HG03135 (cell line): ENCODE data around the gene GTF3A.
A peak's percentile ranks its signal among the peaks of the same experiment; 100 is the strongest.

Experiments used
- ATAC-seq: cut with Tn5 transposase; IDR thresholded peaks from one replicate; pipeline ENCODE4 v1.9.1; 2021; ENCODE audit warnings: mild to moderate bottlenecking, moderate library complexity; ENCODE audit not compliant: unreplicated experiment

Gene GTF3A

DNA sequence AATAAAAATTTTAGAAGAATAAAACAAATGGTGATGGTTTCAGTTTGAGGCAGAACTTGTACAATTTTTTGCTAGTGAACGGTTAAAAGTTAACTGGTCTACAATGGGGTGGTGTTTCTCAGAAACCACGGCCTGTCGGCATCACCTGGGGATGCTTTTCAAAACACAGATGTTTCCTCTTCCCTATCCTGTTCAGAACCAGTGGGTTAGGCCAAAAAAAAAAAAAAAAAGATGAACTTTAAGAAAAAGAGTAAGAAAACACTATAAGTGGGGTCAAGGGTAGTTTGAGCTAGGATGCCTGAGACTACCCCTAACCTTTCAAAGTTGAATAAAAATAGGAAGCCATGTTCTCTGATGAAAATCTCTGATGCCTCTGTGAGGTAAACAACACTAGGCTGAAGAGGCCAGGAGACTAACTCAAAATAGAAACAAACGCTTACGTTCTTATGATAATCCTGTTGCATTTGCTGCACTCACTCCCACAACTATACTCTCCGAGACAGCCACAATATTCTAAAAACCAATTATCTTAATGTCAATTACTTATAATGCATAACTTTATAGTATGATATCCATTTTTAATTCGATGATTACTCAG lies 22.7 kb downstream of the GTF3A start:
- no peak for ATAC-seq

DNA sequence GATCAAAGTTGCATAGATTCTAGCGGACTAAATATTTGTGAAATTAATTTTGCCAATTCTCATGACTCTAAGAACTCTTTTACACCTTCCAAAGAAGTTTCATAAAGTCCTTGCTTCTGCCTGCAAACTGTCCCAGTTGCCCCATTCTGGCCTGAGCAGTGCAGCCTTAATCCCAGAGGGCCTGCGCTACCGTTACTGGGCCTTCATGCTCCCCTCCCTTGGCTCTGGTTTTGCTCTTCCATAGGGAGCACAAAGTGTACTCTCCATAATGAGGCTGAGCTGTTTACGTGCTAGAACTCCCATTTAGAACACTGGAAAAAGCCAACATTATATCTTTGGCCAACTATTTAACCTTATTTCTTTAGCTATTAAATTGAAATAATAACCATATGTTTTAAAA lies 23.9 kb downstream of the GTF3A start:
- no peak for ATAC-seq

DNA sequence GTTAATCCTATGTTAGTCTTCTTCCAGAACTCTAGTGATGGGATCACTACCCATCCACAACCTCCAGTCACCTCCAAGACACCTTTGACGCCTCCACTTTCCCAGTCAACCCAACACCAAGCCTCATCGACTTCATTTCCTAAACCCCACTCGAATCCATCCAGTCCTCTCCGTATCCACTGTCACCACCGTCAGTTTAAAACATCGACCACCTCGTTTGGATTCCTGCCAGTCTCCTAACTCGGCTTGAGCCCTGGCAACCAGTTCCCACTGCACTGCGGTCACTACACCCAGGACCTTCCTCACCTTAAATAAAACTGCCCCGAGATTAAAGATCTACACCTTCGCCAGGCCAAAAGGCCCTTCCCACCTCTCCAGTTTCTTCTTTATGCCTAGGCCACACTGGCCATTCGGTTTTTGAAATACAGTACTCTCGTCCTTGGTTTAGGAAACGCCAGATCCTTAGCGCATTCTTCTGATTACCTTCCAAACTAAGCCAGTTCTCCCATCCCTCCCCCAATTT lies 24.7 kb downstream of the GTF3A start:
- ATAC-seq = no peak

DNA sequence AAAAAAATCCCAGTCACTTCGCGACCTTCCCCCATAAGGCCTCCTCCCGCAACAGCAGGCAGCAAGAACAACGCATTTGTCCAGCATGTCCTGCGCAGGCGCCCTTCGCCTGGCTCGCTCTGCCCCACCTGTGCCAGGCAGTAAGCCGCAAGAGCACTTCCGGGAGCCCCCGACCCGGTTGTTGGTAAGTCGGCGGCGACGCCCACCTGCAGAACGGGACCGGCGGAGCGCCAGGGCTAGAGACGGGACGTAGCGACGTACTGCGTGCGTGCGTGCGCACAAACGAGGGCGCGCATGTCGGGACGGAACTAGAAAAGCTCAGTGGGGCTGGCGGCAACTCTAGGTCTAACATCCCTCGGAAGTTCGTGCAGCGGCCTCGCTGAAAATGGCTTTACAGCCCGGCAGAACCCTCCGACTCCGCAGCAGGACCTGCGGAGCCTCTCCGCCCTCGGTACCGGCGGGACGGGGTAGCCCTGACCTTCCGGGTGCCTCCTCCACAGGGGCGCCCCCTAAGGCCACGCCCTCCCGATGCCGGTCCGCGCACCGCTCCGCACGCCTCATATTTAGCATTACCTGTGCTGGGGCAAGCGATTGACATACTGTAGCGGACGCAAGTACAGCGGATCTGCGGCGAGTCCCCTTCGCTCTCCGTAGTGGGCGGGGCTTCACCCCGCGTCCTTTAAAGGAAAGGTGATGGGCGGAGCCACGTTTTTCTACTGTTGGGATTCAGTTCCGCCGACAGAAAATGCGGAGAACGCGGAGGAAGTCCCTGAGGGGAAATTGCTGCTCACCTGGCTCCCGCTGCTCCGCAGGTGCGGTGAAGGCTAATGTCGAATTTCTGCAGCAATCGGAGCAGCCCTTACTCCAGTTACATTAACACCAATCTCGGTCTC lies 25.8 kb downstream of the GTF3A start, which contains the start of gene MTIF3:
Gene MTIF3, minus strand, starts transcription at position 629 of the 893 bp plus-strand sequence. CDS start 10,116 bp downstream, outside the sequence.
- ATAC-seq = peak; percentile 84

DNA sequence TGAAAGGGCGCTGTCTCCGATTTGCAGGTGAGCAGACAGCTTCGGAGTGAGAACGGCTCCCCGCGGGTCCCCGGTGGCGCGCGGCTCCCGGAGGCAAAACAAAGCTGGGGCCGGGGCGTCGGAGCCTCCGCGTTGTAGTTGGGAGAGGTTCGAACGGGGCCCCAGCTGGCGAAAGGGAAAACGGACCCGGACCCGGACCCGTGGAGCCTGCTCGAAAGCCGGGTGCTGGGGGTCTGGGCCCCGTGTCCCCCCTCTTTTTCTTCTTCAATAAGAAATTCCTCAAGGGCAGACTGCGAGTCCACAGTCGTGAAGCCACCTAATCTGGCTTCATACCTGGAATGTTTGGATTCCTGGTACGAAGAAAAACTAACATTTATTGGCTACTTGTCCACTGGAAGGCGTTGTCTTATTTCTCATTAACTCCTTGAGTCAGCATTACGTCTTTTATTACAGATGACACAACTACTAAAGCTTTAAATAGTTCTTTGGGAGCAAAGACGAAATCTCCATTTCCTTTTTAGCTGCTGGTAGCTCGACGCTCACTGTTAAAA lies 26.6 kb downstream of the GTF3A start:
- ATAC-seq = no peak

DNA sequence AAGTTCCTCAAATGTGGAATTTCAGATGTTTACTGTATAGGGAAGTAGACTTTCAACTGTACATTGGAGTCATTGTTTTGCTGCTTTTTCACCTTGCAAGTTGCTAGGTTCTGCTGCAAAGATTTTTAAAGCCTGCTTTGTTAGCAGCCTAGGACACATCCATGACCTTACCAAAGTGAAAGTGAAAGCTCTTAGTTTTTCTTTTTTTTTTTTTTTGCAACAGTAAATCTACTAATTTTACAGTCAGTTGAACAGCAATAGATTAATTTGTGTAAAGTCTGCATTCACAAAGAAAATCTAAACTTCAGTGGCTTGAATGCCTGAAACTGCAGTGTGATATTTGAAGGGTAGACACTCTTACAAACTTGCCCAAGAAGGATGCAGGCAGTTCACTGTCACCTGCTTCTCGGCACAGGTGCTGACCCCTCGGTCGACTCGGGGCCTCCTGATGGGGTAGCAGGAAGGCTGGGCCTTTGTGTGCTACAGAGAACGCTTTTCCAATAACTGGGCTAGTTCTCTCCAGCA lies 31.0 kb downstream of the GTF3A start:
- no peak for ATAC-seq

DNA sequence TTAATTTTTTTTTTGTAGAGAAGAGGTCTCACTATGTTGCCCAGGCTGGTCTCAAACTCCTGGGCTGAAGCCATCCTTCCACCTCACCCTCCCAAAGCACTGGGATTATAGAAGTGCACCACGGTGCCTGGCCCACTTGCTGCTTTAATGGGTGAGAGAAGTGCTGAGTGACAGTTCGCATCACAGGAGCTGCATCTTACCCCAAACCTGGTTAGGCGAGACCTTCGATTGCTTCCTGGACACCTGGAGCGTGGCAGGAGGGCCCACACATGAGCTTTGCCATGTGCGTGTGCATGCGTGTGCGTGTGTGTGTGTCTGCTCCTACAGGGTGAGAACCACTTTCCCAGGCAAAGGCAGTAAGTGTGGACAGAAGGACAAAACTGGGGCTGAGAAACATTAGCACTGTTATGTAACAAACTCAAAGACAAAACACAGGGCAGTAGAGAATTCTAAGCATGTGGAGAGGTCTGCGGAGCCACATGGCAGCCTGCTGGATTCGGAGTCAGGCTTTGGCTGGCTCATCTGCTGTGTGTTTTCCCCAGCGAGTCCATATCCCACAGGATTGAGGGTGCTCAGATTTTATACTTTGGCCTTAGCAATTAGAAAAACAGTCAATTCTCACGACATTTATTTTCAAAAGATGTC lies 37.6 kb downstream of the GTF3A start:
- no peak for ATAC-seq

DNA sequence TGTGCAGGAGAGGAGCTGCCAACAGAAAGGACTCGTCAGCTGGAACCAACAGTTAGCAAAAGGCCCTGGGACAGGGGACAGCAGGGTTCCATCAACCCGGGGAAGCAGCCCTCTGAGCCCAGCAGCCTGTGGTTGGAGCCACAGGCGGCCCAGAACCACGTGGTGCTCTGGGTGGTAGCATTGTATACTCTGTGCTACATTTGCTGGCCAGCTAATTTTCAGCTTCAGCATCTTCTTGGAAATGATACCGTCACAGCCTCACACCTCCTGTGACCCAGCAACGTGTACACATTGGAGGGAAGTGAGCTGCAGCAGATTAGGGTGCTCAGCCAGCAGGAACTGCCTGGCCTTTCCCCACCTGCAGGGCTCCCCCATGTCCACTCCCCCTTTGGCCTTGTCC lies 39.1 kb downstream of the GTF3A start:
- ATAC-seq = no peak

DNA sequence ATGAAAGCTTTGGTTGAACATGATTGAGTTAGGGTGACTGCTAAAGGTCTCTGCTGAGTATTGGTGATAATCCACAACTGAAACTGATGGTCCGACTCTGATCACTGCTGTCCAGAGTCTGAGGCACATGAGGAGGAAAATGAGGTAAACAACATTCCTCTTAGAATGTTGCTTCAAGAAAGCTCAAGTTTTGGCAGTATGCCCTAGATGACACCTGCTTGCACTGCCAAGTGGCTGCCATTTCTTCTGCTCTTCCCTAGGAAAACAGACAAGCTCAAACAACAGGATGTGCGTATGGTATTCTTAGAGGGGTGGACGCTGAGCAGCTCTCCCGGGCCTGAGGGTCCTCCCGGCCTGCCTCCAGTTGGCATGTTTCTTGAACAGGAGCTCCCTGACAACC lies 41.2 kb downstream of the GTF3A start:
- ATAC-seq = no peak

DNA sequence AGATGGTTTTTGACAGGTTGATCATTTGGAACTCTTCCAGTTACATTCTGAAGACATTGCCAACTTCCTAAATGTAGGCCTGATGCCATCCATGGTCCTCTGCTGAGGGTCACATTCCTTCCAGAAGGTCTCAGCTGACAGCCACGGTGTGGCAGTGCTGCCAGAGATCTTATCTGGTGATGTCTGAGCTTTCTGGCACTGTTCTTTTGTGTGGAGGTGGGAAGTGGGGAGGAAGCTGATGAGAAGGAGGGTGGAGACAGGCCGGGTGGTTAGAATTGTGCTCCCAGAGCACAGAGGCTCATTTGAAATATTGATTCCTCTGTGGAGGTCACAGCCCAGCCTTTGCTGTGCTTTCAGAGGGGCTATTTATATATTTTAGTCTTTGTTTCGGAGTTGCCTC lies 42.1 kb downstream of the GTF3A start:
- ATAC-seq = no peak

DNA sequence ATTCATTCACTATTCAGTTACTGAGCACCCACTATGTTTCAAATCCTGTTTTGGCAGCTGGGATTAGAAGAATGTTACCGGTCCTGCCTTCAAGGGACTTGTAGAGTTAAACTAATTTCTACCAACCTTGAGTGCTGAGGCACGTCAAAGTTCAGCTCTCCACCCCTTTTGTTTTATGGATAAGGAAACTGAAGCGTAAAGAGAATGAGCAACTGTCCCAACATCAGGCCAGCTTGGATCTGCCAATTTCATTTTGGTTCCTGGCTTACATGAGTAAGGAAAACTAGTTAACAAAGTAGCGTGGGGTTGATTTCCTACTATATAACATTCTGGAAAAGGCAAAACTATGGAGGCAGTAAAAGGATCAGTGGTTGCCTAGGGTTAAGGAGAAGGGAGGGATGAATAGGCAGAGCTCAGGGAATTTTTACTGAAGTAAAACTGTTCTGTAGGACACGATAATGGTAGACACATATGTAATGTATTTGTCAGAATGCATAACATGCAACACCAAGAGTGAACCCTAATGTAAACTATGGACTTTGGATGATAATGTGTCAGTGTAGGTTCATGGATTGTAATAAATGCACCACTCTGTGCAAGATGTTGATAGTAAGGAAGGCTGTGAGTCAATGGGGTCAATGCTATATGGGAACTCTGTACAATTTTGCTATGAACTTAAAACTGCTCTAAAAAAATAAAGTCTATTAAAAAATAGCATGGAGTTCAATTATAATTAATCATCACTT lies 45.8 kb downstream of the GTF3A start:
- no peak for ATAC-seq

DNA sequence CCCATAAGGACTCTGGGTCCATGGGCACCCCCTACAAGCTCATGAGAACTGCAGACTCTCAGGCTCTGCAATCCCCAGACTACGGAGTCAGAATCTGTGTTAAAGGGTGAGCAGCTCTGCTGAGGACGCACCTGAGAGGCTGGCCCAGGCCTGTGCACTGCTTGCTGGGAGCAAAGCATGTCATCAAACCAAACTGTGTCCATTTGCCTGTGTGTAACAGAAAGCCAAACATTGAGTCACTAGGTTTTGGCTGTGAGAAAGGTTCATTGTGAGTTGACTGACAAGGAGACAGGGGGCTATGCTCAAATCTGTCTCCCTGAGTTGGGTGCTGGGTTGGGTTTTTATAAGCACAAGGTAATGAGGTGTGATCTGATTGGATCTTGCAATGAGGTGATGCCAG lies 48.0 kb downstream of the GTF3A start:
- ATAC-seq = no peak

DNA sequence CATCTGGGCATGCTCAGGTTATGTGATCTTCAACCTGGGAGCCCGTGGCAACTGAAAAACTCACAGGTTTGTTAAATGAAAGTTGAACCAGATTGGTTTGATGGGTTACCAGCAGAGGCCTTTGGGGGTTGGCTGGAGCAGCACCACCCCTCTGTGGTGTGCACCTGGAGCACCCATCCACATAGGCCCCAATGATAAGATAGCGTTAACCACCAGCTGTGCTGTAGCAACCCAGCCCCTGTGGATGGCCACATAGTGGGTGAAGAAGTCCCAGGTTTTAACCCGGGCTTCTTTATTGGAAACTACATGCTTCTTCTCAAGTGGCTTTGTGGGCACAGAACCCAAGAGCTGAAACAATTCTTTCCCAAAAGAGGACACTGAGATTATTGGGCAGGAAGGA lies 48.5 kb downstream of the GTF3A start:
- no peak for ATAC-seq

DNA sequence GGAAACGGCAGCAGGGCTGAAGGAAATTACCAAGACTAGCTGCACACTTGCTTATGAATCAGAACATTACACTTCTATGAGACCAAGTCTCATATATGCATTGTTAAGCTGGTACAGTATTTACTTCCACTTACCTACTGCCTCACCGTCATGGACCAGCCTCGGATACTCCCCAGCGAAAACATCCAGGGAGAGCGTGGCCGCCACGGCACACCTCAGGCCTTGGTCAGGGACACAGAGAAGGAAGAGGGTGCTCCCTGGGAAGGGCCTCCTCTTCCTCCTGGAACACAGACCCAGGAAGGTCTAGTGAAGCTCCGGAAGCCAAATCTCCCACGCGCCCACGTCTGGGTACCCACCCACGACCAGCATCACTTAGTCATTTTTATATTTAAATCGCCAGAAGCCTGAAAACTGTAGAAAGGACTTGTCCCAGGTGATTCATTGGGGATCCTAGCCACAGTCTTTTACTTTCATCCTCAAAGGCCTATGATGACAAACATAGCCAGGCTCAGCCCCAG lies 50.4 kb downstream of the GTF3A start:
- no peak for ATAC-seq

DNA sequence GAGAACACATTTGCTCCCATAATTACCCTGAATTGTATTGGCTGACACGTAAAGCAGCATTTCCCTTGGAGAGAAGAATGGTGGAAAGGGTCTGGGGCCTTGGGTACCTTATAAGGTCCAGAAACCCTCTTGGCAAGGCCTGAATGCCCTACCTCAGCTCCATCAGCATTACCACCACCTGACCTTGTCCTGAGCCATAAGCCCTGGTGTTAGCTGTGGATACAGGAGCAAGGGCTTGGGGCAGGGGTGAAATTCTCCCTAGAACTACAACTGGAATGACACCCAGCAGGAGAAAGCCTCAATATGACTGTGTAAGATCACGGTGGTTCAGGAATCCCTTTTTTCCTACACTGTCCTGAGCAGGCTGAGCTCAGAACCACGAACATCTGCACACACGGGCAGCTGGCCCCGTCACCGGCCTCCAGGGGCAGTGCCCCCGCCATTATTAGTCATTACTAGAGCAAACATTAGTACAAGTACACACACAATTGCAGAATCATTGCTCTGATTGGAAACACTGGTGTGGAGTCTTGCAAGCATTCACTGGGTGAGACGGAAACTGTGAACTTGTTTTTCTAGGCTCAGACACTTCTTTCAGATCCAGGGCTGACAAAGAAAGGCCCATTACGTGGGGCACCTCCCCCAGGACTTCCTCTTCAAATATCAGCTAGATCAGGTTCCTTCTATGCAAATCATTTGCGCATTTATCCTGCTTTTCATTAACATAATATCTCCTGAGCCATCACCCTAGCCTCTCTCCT lies 52.7 kb downstream of the GTF3A start:
- ATAC-seq = peak; percentile 53

DNA sequence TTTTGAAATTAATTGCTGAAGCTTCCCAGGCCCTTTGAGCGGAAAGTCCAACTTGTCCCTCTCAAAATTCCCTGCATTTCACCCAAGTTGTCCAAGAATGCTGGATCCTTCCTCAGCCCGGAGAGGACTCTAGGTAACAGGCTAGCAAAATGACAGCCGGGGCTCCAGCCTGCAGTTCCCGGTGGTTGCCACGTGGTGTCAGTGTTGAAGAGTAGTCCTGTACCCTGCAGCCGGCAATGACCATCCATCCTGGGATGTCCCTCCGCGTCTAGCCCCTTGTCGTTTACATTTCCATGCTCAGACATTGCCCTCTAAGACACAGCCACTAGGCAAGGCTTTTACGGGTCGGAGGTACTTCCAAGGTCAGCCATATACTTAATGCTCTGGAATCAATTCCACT lies 57.3 kb downstream of the GTF3A start:
- ATAC-seq = no peak

DNA sequence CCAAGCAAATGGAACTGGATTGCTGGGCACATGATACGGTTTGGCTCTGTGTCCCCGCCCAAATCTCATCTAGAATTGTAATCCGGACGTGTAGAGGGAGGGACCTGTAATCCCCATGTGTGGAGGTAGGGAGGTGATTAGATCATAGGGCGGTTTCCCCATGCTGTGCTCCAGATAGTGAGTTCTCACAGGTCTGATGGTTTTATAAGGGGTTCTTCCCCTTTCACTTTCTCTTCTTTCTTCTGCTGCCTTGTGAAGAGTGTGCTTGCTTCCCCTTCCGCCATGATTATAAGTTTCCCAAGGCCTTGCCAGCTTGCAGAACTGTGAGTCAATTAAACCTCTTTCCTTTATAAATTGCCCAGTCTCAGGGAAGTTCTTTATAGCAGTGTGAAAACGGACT lies 58.6 kb downstream of the GTF3A start:
- ATAC-seq = peak; percentile 97

DNA sequence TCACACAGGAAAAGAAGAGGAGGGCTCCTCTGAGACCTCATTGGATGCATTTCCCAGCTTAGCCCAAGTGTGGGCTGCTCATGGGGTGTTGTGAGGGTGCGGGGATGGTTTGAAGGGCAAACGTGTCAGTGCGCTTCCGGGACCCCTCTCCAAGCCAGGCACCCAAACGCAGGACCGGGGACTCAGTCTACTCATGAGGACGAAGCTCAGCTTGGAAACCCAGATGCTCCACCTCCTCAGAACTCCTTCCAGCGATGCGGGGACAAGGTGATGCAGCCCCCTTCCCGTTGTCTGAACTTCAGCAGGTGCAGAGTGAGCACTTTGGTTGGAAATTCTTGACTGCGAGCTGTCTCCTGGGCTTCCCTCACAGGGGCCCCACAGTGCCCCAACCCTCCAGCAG lies 59.0 kb downstream of the GTF3A start:
- ATAC-seq = peak; percentile 26
